ENCODE measurements around the gene PMM2.

DNA sequence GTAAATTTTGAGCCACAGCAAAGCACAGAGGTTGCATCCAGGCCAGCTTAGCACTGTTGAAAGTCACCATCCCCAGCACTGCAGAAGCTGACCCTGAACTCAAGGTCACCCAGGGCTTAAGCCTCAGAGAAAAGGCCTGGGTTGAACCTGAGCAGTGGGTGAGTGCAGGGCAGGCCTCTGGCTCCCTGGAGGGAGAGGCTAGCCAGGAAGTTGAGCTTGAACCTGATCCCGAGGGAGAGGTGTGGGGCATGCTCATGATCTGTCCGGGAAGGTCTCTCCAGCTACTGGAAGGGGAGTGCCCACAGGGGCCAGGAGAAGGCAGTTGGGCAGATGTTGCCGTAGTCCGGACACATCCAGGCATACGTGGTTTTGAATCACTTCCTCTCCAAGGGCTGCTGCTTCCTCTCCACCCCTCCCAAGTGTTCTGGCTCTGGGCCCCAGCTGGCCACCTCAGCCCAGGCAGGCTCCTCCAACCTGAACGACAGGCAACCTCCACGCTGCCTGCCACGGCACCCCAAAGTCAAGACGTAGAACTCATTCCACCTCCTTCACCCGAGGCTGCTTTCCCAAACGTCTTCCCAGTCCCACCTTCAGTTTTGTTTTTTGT, 52.7 kb downstream of the PMM2 start:
- TF ChIP-seq, protein P1, sequence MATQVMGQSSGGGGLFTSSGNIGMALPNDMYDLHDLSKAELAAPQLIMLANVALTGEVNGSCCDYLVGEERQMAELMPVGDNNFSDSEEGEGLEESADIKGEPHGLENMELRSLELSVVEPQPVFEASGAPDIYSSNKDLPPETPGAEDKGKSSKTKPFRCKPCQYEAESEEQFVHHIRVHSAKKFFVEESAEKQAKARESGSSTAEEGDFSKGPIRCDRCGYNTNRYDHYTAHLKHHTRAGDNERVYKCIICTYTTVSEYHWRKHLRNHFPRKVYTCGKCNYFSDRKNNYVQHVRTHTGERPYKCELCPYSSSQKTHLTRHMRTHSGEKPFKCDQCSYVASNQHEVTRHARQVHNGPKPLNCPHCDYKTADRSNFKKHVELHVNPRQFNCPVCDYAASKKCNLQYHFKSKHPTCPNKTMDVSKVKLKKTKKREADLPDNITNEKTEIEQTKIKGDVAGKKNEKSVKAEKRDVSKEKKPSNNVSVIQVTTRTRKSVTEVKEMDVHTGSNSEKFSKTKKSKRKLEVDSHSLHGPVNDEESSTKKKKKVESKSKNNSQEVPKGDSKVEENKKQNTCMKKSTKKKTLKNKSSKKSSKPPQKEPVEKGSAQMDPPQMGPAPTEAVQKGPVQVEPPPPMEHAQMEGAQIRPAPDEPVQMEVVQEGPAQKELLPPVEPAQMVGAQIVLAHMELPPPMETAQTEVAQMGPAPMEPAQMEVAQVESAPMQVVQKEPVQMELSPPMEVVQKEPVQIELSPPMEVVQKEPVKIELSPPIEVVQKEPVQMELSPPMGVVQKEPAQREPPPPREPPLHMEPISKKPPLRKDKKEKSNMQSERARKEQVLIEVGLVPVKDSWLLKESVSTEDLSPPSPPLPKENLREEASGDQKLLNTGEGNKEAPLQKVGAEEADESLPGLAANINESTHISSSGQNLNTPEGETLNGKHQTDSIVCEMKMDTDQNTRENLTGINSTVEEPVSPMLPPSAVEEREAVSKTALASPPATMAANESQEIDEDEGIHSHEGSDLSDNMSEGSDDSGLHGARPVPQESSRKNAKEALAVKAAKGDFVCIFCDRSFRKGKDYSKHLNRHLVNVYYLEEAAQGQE (IDR thresholded peaks at IDR 0.05; ENCODE audit: low read depth) = no peak
- no peak for TF ChIP-seq CREB1 (IDR thresholded peaks at IDR 0.05; ENCODE audit: low read depth)
- no peak for TF ChIP-seq YY1 (IDR thresholded peaks at IDR 0.05; ENCODE audit: low read depth)
- no peak for TF ChIP-seq EP300 (IDR thresholded peaks at IDR 0.05; ENCODE audit: borderline replicate concordance)
- TF ChIP-seq TAF1 (IDR thresholded peaks at IDR 0.05; ENCODE audit: low read depth) = no peak
- TF ChIP-seq FOXM1 (IDR thresholded peaks at IDR 0.05; ENCODE audit: borderline replicate concordance, low read depth) = no peak
- TF ChIP-seq TEAD4 (IDR thresholded peaks at IDR 0.05) = no peak

Measured in Ishikawa (cell line).